NCI-H226 (cell line): ENCODE measurements around the gene CACFD1.
"Not testable (repeated sequence)": the region's sequence is repeated elsewhere in the genome, so short reads cannot be mapped to it uniquely, and the experiment has no call there.

Experiments
- DNase-seq: peaks from one replicate; pipeline ENCODE4 v3.0.0-alpha.2; 2015

The CACFD1 gene

GRCh38 chr9:133441571-133441970, 18.2 kb upstream of the CACFD1 start:
- no peak for DNase-seq

- no peak for DNase-seq
These were observed 16.5 kb upstream of the CACFD1 start for GRCh38 chr9:133443248-133443647.

GRCh38 chr9:133443982-133444381, 15.8 kb upstream of the CACFD1 start:
- DNase-seq = no peak

DNA sequence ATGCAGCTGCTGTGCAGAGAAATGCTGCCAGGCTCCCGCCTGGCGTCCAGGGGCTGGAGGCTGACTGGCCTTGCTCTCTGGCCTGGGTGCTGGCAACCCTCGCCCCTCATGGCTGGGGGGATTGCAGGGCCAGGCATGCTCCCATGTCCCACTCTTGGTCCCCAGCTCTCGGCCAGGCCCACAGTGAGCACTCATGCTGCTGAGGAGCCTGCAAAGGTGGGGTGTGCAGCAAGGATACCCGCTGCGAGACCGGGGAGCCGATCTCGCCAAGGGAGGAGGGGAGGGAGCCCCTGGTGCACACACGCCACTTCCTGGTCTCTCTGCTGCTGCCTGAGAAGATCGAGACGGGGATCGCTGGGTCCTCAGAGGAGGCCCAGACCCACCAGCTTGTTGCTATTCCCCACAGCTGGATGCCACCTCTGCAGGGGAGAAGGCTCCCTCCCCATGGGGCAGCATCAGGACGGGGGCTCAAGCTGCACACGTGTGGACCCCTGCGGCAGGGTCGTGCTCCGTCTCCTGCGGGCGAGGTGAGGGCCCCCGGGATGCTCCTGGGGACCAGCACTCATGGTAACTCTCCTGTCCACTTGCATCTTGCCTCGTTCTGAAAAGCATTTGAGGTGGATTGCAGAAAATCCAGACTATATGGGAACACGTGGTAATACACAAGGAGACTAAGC, 14.3 kb upstream of the CACFD1 start:
- no peak for DNase-seq

DNA sequence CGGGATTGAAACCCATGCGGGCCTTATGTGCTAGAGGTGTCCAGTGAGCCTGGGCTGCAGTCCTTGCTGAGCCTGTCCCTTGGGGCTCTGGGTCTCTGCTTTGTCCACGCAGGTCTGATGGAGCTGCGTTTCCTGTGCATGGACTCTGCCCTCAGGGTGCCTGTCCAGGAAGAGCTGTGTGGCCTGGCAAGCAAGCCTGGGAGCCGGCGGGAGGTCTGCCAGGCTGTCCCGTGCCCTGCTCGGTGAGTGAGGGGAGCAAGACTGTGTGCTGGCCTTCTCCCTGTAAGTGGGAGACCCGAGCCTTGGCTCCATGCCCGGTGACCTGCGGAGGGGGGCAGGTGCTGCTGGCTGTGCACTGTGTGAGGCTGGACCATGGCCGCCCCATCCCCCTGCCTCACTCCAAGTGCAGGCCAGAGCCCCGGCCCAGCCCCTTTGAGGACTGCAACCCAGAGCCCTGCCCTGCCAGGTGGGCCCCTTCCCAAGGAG, 11.2 kb upstream of the CACFD1 start:
- no peak for DNase-seq

DNA sequence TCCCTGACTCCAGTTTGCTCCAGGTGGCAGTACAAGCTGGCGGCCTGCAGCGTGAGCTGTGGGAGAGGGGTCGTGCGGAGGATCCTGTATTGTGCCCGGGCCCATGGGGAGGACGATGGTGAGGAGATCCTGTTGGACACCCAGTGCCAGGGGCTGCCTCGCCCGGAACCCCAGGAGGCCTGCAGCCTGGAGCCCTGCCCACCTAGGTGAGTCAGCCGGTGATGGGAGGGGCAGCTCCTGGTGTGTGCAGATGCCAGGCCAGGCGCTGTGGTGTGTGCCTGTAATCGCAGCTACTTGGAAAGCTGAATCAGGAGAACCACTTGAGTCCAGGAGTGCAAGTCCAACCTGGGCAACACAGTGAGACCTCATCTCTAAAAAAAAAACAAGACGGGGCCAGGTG, 10.0 kb upstream of the CACFD1 start:
- DNase-seq = peak; percentile 92

- DNase-seq = not testable (repeated sequence)
These were observed 7.9 kb upstream of the CACFD1 start for GRCh38 chr9:133451865-133452264.

GRCh38 chr9:133452562-133452961, 7.2 kb upstream of the CACFD1 start:
- no peak for DNase-seq

DNA sequence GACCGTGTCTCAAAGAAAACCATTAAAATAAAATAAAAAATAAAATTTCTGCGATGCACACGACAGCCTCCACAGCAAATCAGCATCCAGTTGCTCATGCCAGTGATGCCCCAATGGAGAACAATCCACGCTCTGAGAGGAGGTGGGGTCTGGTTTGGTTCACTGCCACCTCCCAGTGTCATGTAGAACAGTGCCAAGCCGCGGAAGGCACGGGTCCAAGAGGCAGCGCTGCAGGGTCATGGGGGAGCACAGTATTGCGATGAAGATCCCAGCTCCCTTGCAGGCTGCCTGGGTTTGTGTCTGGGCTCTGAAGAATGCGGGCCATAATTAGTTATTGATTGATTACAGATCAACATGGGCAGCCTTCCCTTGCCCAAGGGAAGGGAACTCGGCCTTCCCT, 6.1 kb upstream of the CACFD1 start:
- no peak for DNase-seq

DNA sequence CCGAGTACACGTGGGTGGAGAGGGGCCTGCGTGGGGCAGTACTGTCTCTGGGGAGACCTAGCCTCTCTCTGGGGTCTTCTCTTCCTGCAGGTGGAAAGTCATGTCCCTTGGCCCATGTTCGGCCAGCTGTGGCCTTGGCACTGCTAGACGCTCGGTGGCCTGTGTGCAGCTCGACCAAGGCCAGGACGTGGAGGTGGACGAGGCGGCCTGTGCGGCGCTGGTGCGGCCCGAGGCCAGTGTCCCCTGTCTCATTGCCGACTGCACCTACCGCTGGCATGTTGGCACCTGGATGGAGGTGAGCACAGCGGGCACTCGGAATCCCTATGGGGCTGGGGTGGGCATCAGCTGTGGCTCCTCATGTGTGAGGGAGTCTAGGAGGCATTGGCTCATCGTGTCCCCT, 5.5 kb upstream of the CACFD1 start:
- DNase-seq = no peak

- DNase-seq = no peak
These were observed 4.7 kb upstream of the CACFD1 start for GRCh38 chr9:133454943-133455673.

DNA sequence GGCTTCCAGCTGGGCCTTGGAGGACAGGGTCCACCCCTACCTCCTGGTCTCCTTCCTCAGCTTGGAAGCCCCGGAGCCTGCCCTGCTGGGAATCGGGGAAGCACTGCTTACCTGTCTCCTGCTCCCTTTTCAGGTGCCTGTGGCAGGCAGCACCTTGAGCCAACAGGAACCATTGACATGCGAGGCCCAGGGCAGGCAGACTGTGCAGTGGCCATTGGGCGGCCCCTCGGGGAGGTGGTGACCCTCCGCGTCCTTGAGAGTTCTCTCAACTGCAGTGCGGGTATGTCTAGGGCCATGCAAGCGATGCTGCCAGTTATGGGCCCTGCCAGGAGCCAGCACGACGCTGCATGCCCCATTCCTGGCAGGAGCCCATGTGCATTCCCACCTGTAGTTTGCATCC, 3.8 kb upstream of the CACFD1 start:
- no peak for DNase-seq

DNA sequence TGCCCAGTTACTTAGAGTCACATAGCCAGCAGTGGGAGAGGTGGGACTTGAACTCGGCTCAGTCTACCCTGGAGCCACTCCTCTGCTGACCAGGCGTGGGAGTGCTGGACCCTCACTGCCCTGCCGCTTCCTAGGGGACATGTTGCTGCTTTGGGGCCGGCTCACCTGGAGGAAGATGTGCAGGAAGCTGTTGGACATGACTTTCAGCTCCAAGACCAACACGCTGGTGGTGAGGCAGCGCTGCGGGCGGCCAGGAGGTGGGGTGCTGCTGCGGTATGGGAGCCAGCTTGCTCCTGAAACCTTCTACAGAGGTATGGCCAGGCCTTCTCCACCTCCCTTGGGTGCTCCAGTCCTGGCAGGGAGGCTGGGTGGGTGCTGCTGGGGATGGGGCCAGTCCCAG, 3.4 kb upstream of the CACFD1 start:
- no peak for DNase-seq

DNA sequence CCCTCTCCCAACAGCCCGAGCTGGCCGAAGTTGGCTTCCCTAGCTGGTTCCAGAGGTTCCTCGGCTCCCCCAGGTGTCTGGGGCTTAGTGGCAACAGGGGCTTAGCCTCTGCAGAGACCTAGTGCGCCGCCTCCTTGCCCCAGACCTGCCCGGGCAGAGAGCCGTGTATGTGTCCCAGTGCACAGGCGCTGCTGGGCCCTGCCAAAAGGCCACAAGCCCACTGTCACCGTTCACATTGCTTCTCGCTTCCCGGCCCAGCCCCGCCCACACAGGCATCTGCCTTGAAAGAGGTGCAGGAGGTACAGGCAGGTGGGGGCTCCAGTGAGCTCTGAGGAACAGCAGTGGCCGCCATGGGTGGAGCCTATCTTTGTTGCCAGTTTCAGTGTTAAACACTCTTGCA, 2.5 kb upstream of the CACFD1 start:
- DNase-seq = no peak

- no peak for DNase-seq
These were observed 2.0 kb upstream of the CACFD1 start for GRCh38 chr9:133457748-133458147.

GRCh38 chr9:133458643-133459312, 1.0 kb upstream of the CACFD1 start:
- DNase-seq = no peak

DNA sequence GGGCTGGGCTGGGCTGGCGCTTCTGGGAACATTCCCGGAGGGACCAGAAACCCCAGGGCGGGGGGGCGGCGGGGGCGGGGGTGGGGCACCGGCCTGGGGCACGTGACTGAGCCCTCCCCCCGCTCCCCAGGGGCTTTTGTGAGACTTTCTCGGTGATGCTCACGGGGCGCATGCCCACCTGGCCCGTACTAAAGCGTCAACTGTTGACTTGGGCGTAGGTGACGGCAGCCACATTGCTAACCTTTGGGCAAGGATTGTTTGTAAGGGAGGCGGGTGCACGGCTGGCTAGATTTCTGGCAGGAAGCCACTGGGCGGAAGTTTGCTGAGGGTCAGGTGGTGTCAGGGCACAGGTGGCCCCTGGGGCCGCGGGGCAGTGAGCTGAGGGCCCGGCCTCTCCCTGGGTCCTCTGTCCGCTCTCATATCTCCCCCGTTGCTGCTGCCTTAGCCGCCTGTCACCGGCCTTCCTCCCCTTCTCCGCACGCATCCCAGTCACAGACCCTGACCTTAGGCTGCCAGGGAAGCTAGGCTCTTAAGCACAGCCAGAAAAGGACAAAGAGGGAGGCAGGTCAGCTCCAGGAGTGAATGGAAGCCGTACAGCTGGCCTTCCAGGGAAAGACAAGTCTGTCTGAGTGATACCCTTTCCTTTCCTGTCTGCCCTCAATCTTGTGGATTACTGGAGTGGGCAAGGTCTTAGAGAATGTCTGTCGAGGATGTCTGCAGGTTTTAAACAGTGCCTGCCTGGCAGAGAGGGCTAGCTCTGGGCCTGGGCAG, 812 bp downstream of the CACFD1 start:
- DNase-seq = no peak

- no peak for DNase-seq
These were observed 2.2 kb downstream of the CACFD1 start for GRCh38 chr9:133461975-133462374.

DNA sequence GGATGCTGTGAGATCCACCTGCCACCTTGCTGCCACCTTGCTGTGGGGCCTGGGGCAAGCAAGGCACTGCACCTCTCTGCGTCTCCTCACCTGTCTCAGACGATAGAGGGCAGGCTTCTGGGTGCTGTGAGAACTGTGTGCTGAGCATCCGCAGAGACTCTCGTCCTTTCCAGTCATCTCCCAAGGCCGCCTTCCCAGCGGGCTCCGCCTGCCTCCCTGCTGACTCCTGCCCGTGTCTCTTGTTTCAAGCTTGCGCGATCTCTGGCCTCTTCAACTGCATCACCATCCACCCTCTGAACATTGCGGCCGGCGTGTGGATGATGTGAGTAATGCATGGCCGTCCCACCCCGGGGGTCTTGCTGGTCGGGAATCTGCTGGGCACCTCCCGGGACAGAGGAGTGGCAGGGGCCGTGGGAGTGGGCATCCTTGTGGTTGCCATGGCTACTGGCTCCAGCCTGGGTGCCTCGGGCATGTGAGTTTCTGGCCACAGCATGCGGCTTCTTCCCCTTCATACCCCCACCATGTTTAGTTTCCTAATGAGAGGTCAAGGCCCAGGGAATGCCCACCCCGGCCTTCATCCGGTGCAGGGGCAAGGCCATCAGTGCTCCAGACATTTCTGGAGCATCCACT, 3.6 kb downstream of the CACFD1 start:
- DNase-seq = no peak

DNA sequence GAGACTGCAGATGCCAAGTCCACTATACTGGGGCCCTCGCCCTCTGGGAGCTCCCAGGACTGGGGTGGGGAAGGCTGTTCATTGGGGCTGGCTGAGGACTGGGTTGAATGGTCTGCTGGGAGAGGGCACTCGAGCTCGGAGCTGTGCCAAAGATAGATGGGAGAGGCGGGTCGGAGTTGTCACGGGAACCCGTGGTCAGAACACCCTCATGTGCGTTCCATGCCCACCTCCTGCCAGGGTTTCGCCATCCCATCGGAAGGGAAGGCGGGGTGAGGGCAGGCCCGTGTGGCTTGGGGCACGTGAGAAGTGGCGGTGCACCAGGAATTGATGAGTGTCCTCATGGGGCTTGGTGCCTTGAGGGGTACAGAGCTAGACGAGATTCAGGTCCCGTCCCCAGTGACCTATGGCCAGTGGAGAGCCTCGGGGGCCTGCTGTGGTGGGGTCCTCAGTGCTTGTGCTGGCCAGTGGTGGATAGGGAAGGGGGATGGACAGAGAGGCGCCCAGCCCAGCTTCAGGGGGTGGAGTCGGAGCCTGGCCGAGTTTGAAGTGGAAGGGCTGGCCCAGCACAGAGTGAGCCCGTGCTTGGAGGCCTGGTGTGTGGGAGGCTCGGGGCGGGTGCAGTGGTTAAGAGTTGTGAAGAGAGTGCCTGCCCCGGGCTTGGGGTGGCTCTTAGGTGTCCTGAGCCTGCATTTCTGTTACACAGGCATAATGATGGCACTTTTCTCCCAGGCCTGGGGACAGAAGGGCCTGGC, 4.3 kb downstream of the CACFD1 start:
- DNase-seq = peak; percentile 39

GRCh38 chr9:133464638-133465037, 4.9 kb downstream of the CACFD1 start:
- no peak for DNase-seq

DNA sequence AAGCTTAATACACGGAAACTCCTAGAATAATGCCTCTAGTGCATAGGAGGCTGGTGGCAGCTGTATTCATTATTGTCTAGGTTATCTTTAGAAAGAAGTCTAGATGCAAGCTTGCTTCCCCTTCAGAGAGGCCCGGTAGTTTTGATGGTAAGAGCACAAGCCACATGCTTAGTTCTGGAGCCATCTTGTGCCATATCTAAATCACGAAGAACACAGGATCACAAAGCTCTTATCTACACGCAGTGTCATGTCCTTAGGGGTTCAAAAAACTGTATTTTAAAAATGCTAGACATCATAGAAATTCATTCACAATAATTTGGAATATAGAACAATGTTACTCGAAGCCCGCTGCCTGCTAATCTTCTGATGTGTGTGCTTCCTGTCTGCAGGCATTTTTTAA, 6.2 kb downstream of the CACFD1 start:
- no peak for DNase-seq
